Epidermal melanocyte (primary cell): ENCODE data around the gene GAP43.
"Not testable (repeated sequence)": the region's sequence is repeated elsewhere in the genome, so short reads cannot be mapped to it uniquely, and the experiment has no call there.

Source experiments
- DNase-seq: peaks from one replicate; pipeline ENCODE4 v3.0.0; 2011; ENCODE audit warnings: low spot score; ENCODE audit not compliant: insufficient read length

GAP43 gene

DNA sequence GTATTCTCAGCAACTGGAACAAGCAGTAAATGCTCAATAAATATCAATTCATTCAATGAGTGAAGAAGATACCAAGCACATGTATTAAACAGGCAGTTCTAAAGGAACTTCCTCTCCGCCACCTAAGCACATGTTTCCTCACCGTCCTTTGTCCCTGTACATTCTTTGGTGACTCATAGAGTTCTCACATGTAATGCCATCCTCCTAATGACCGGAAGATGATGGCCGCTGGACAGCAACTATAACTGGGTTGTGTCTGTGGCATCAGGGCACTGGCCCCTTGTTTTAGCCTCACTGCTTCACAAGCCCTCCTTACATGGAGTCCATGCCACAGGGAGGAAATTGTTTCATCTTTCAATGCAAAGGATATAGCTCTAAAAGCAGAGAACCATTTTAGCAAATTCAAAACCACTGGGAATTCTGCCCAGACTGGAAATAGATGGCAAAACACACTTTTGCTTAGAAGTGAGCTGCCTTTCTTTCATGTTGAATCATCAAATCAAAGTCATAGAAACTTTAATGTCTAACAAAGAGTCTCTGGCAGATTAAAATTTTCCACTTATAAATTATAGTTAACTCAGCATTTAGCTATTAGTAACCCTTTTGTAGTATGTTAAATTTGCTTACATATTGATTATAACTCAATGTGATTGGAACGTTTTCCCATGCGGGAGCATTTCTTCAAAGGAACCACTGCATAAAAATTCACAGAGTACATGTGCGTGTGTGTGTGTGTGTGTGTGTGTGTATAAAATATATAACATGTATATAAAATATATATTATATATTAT is 74.1 kb downstream of the GAP43 start:
- no peak for DNase-seq

DNA sequence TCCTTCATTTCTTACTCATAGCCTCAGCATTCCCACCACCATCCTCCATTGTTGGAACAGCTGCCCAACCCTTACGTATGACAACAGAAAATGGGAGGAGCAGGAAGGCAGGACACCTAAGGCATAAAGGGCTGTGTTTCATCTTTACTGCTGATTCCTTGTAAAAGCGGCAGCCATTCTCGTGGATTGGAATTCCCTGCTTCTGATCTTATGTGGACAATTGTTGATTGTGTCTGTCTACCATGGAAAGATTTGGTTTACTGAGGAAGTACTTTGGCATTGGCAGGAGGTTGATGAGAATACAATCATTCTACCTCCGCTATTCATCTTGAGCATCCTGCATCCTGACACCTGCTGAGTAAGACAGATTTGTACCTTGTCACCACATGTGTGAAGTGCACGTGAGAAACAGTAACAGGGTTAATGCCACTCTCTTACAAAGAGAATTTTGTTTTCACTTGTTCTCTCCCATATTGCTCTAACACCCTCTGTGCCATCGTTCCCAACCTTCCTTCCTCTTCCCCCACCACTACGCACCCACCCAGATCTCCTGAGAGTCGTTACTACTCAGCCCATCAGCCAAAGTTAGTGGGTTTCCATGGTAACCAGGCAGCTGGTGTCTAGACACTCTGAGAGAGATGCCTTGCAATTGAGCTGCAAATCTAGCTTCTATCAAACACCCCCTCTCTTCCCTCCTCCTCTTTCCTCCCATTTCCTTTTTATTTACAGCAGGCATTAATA is 75.7 kb downstream of the GAP43 start:
- no peak for DNase-seq

DNA sequence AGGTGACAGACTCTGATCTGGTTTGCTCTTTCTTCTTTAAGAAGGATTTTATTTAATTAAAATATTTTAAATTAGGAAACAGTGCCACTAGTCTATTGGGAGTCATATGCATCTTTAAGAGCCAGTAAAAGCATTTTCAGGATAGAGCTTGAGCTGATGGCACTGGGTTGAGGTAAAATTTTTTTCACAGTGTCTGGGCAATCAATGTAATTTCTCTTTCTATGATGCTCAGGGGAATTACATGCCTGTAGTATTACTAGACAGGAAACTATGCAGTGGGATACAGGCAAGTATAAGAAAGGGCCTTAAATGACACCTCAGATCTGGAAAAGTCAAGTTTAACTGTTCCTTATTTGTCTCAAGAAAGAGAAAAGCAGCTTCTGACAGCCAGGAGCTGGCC is 76.4 kb downstream of the GAP43 start:
- no peak for DNase-seq

DNA sequence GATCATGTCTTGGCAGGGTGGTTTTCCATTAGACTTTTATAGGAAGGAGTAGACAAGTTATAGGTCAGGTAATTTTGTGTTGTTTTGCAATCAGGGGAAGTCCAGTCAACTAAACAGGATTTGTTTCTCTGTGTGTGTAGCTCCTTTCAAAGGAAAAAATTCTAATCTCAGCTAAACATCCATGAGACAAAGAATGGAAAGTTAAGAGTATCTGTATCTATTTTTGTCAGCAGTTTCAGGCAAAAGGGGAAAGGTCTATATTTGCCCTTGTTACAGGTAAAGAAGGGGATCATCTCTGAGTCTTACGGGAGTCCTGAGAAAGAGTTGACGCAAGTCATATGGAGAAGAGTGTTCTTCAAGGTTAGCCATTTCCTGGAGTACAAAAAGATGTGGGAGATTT is 79.3 kb downstream of the GAP43 start:
- DNase-seq: no peak

DNA sequence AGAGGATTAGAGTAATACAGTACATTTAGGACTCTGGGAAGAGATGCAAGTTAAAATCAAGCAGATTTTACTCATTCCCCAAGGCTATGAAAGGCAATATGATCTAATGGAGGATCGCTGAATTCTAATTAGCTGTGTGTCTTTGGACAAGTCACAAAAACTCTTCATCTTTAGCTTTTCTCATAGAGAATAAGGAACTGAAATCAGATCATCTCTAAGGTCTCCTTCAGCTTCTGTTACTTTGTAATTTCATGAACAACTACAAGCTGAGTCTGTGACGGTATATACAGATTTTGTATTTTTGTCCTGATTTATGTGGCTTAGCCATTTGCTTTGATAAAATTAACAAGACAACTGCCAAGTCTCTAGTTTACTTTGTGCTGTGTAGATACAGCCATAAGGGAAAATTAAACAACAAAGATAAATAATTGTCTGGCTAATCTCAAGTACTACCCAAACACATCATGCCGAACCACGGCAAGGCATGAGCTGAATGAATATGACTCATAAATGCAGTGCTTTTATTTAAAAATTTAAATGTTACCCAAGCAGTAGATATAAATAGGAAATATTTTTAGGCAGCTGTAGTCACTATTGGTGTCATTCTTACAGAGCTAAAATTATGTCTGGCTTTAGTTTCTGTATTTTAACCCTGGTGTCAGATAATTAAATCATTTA is 81.5 kb downstream of the GAP43 start:
- DNase-seq: no peak

DNA sequence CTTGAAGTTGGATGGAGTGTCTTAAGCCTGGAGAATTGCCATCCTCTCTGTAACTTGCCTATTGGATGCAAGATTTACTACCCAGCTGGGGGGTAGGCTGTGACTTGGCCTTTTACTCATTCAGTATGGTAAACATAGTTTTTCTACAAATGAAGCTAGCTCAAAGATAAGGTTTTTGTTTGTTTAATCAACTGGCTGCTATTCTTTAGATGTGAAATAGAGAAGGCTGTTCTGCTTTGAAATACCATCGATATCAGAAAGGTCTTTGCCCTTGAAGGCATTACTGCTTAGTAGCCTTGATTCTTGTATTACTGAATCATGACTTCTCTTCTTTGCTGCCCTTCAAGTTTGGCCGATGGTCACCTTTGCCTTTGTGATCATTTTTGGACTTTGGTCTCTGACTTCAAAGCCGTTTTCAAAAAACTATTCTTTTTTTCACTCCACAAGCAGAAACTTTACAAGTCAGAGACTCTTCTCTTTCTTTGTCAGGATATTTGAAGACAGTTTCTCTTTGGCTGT is 83.1 kb downstream of the GAP43 start:
- no peak for DNase-seq

DNA sequence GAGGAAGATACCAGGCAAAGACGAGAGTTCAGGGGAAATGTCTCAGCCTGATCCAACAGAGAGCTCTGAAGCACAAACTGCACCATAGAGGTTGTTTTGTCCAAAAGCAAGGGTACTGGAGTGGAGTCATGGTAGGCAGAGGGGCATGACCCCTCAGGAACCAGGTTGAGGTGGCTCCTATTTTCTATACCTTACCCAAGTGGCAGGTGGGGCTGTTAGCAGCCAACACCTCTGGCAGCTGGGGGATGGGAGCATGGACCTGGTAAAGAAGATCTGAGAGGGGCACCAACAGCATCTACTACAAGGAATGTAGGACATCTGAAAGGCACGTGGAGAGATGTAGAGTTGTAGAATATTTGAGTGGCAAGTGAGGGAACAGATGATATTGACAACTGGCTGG is 85.2 kb downstream of the GAP43 start:
- DNase-seq: no peak

DNA sequence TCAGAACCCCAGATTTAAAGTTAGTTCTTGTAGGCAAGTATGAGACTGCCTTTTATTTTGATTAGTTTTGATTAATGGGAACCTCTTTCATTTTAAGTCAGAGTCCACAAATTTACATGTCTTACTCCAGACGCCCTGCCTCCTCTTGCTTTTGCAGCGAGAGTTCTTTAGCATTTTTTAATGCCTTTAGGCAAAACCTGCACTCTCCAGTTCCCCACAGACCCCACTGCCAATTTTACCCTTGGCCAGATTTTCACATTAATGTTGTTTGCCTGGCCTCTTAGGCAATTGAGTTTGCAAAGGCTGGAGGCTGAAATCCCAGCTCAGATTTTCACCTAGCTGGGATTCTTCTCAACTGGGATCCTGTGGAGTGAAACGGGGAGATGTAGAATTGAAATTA is 85.8 kb downstream of the GAP43 start:
- no peak for DNase-seq

DNA sequence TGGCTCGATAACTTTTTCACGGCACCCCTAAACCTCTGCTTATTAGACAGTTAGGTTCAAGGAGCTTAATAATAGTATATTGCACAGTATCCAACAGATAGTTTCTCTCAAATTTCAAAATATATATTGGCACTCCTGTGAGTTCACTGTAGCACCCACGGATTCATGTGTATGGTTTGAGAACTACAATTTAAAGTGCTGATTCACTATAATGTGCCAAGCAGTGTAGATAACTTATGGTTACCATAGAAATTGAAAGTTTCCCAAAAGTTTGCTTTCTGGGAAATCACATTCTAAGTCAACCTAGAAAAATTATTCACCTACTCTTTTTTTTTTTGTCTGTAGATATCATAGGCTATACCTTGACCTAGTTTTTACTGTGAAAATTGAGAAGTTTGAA is 86.6 kb downstream of the GAP43 start:
- DNase-seq: no peak

DNA sequence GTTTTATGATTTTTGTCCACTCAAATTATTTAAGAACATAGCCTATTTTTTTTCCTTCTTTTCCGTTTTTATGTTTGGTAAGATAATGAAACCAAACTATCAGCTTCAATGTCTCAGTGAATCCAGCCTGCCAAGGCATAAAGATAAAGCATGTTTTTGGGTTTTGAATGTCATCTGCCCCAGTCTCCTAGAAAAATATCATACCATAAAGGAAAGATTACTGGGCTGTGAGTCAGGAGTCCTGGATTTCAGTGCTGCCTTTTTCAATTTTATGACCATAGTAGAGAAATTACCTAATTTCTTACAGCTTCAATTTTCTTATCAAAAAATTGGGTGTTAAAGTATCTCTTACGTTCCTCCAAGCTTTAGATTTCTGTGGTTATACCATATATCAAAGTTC is 87.5 kb downstream of the GAP43 start:
- no peak for DNase-seq

DNA sequence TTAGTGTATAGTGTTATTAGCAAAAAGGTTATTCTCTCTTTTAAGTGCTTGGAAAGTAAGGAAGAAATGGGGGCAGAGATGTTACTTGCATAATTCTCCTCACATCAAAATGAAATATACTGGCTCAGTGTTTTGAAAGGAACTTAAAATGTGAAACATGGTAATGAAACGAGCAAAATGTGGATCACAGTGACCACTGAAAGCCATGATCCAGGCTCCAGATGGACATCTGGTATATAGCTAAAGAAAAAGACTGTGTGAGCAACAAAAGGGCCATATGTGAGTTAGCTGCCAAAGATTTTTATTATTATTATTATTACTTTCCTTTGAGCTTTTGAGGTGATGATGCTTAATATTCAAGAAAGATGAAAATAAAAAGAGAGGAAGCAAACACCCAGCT is 89.6 kb downstream of the GAP43 start:
- no peak for DNase-seq

DNA sequence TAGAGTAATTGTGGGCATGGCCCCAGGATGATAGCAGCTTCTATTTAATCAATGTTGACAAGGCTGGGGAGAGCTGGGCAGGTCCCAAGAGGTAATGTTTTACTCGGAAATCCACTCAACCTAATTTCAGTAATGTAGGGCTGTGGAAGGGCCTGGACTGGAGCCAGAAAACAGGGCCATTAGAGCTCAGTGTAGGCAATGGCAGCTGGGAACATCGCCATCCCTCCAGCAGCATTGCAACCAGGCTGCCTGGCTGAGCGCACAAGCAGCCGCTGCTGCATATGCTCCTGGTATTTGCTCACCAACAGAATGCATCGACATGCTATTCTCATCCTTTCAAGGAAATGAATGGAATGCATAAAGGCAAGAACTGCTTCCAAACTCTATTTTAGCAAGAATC is 90.0 kb downstream of the GAP43 start:
- no peak for DNase-seq

DNA sequence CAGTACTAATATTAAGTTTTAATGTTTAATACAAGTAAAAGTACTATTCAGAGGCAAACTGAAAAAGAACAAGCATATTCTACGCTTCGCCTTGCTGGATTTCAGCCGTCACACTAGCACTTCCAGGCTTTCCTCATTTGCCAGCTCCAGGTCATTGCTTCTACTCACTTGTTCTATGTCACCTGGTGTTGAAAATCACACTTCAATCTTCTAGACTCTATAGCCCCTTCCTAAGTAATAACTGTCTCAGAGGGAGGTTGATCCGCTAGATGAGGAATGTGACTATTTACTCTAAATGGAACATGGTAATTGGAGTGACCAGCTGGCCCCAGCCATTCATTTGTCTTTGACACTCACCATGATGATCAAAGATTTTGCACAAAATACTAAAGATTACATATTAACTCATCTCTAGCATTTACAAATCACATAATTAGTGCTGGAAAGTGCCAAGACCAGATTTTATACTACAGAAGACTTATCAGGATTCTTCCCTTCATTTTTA is 92.0 kb downstream of the GAP43 start:
- DNase-seq: no peak

DNA sequence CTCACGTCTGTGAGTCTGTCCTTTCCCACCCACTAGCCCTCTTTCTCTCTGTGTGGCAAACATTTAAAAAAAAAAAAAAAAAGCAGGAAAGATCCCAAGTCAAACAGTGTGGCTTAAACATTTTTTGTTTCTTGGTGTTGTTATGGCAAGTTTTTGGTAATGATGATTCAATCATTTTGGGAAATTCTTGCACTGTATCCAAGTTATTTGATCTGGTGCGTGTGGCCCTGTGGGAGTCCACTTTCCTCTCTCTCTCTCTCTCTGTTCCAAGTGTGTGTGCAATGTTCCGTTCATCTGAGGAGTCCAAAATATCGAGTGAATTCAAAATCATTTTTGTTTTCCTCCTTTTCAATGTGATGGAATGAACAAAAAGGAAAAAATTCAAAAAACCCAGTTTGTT is 97.7 kb downstream of the GAP43 start:
- DNase-seq: no peak

DNA sequence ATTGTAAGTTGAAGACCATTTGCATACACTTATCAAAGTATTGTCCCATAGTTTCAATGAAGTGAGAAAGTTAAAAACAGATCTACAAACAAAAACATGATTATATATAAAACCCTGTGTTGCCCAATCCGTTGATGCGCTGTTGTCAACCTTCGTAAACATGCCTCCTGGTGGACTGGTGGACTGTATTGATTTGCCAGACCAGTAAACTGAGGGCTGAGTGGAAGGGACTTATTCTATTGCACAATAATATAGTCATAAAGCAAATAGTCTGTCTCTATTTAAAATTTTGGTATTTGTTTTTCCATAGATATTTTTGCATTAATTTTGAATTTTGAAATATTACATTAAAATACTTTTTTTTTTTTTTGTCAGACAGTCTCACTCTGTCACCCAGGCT is 102.5 kb downstream of the GAP43 start:
- no peak for DNase-seq

DNA sequence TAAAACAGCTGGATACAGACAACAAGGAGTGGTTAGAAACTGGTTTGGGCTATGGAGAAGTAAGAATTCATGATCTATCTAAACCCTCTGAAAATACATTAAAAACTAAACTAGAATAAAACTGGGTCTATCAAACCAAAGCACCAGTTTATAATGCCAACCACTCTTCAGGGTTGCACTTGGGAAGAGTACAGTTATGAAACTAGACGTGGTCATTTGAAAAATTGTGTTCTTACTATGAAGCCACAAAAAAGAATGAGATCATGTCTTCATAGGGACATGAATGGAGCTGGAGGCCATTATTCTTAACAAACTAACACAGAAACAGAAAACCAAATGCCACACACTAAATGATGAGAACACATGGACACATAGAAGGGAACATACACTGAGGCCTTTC is 103.8 kb downstream of the GAP43 start:
- no peak for DNase-seq

DNA sequence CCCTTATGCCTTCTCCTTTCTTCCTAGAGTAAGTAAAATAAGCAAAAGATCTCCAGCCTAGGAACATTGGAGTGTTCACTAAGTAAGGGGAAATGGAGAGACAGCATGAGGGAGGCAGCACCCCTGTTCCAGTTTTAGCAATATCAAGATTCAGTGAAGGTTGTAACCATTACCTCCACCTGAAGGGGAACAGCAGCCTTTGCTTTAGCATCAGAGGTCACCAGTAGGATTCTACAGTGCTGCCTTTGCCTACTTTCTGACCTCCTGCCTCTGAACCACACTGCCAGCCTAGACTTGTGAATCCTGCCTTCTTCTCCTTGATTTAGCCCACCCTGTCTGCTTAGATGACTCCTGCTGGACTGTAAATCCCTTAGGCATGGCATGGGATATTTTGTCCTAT is 104.7 kb downstream of the GAP43 start:
- DNase-seq: no peak

DNA sequence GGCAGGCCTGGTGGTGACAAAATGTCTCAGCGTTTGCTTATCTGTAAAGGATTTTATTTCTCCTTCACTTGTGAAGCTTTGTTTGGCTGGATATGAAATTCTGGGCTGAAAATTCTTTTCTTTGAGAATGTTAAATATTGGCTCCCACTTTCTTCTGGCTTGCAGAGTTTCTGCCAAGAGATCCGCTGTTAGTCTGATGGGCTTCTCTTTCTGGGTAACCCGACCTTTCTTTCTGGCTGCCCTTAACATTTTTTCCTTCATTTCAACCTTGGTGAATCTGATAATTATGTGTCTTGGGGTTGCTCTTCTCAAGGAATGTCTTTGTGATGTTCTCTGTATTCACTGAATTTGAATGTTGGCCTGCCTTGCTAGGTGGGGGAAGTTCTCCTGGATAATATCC is 113.0 kb downstream of the GAP43 start:
- DNase-seq: not testable (repeated sequence)

DNA sequence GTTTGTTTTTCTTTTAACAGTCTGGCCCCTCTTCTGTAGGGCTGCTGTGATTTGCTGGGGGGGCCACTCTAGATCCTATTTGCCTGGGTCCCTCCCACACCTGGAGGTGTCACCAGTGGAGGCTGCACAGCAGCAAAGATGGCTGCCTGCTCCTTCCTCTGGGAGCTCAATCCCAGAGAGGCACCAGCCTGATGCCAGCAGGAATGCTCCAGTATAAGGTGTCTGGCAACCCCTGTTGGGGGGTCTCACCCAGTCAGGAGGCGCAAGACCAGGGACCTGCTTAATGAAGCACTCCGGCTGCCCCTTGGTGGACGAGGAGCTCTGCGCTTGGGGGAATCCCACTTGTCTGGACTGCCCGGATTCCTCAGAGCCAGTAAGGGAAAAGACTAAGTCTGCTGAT is 118.3 kb downstream of the GAP43 start:
- no peak for DNase-seq

DNA sequence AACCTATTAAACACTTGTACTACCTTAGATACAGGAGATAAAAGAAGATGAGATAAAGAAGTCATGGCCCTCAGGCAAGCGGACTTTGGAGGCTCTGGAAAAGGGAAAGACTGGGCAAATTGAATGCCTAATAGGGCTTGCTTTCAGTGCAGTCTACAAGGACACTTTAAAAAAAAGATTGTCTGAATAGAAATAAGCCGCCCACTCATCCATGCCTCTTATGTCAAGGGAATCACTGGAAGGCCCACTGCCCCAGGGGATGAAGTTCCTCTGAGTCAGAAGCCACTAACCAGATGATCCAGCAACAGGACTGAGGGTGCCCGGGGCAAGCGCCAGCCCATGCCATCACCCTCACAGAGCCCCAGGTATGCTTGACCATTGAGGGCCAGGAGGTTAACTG is 121.2 kb downstream of the GAP43 start:
- DNase-seq: not testable (repeated sequence)

DNA sequence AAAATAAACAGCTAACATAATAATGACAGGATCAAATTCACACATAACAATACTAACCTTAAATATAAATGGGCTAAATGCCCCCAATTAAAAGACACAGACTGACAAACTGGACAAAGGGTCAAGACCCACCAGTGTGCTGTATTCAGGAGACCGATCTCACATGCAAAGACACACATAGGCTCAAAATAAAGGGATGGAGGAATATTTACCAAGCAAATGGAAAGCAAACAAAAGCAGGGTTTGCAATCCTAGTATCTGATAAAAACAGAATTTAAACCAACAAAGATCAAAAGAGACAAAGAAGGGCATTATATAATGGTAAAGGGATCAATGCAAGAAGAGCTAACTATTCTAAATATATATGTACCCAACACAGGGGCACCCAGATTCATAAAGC is 129.7 kb downstream of the GAP43 start:
- not testable (repeated sequence) for DNase-seq
